H1 (cell line): Measurements from ENCODE around the gene PRR35. TPM values are rescaled to one million over a fixed set of nuclear protein-coding genes. Genes with fewer than 3 reads are reported as not detected.

Experiments used
- CTCF ChIA-PET: fragments of 300-600 bp; sonication (Branson Sonifier 250); formaldehyde crosslinking; loops from one replicate; lab custom pipeline; 2021; ENCODE audit not compliant: partially characterized antibody; lab: Charles Lee
- POLR2A ChIA-PET: fragments of 300-600 bp; sonication (Branson Sonifier 250); formaldehyde crosslinking; loops from one replicate; lab custom pipeline; 2021; ENCODE audit warnings: inconsistent platforms; ENCODE audit not compliant: partially characterized antibody; lab: Charles Lee
- DNase-seq, 2 experiments: peaks; one replicate each; pipeline versions ENCODE4 v3.0.0 to v3.0.0-alpha.2; 2010 to 2022; ENCODE audit warnings: low spot score in 2 of 2, low read depth in 1 of 2, mixed read lengths in 1 of 2
- FAIRE-seq: peaks from 2 replicates; lab custom pipeline; 2011; peaks lifted over from hg19 to GRCh38; lab: Jason Lieb, UNC
- H2AFZ ChIP-seq: 2 replicates; pipeline ENCODE4 v1.8.1; 2012; ENCODE audit warnings: low read length, inconsistent platforms
- H2AK5ac ChIP-seq: 2 replicates; pipeline ENCODE4 v1.6.1; 2013; ENCODE audit warnings: low read depth, low read length
- H2BK120ac ChIP-seq: replicated peaks from 2 replicates; pipeline ENCODE3; 2013; ENCODE audit warnings: low read depth, low read length, inconsistent platforms
- H2BK12ac ChIP-seq: 2 replicates; pipeline ENCODE4 v1.6.1; 2013; ENCODE audit warnings: low read depth, low read length
- H2BK15ac ChIP-seq: 2 replicates; pipeline ENCODE4 v1.6.1; 2013; ENCODE audit warnings: low read length
- H2BK20ac ChIP-seq: 2 replicates; pipeline ENCODE4 v1.6.1; 2013; ENCODE audit warnings: low read length
- H2BK5ac ChIP-seq: 2 replicates; pipeline ENCODE4 v1.6.1; 2013; ENCODE audit warnings: low read depth, low read length
- H3K14ac ChIP-seq: 2 replicates; pipeline ENCODE4 v1.6.1; 2013; ENCODE audit warnings: inconsistent platforms; ENCODE audit not compliant: insufficient read length
- H3K18ac ChIP-seq: 2 replicates; pipeline ENCODE4 v1.6.1; 2013; ENCODE audit warnings: low read length; ENCODE audit errors: extremely low read depth
- H3K23ac ChIP-seq: 2 replicates; pipeline ENCODE4 v1.6.1; 2013; ENCODE audit warnings: inconsistent platforms; ENCODE audit not compliant: insufficient read length
- H3K23me2 ChIP-seq: 2 replicates; pipeline ENCODE4 v1.6.1; 2013; ENCODE audit warnings: low read depth, low read length
- H3K27ac ChIP-seq: 2 replicates; pipeline ENCODE4 v1.6.1; 2011; ENCODE audit warnings: low read depth, low read length, inconsistent platforms
- H3K27me3 ChIP-seq, 4 experiments: replicated peaks in 1 of 4; 1 replicate in 1 of 4; 2 replicates in 3 of 4; pipeline versions ENCODE4 v1.6.1 to v1.8.1; 2011 to 2013; ENCODE audit warnings: low read length in 3 of 4, mild to moderate bottlenecking in 3 of 4, inconsistent platforms in 2 of 4, mixed read lengths in 2 of 4, moderate library complexity in 1 of 4; ENCODE audit not compliant: control insufficient read depth in 3 of 4, insufficient read depth in 3 of 4; ENCODE audit errors: extremely low read depth in 1 of 4
- H3K36me3 ChIP-seq, 4 experiments: 2 replicates each; pipeline versions ENCODE4 v1.6.1 to v1.8.1; 2011 to 2013; ENCODE audit warnings: mild to moderate bottlenecking in 4 of 4, low read length in 3 of 4, moderate library complexity in 2 of 4, control low read depth in 1 of 4, inconsistent platforms in 1 of 4; ENCODE audit not compliant: insufficient read depth in 4 of 4, control insufficient read depth in 2 of 4
- H3K4ac ChIP-seq: replicated peaks from 2 replicates; pipeline ENCODE3; 2013; ENCODE audit warnings: low read length, low read depth, mixed read lengths, inconsistent platforms; ENCODE audit not compliant: insufficient read length
- H3K4me1 ChIP-seq, 4 experiments: replicated peaks in 1 of 4; 1 replicate in 1 of 4; 2 replicates in 3 of 4; pipeline versions ENCODE4 v1.6.1 to v1.8.1; 2011 to 2013; ENCODE audit warnings: low read length in 3 of 4, inconsistent platforms in 2 of 4, mixed read lengths in 1 of 4; ENCODE audit not compliant: insufficient read depth in 4 of 4, control insufficient read depth in 3 of 4
- H3K4me2 ChIP-seq, 2 experiments: 2 replicates each; pipeline versions ENCODE4 v1.6.1 to v1.8.1; 2011 to 2013; ENCODE audit warnings: low read depth in 2 of 2, low read length in 2 of 2, control low read depth in 1 of 2, inconsistent platforms in 1 of 2, mild to moderate bottlenecking in 1 of 2; ENCODE audit not compliant: insufficient read depth in 1 of 2
- H3K4me3 ChIP-seq, 4 experiments: fragments of 200-600, 300-600 bp in 1 of 4; sonication (generic), shearing (Covaris generic), sonication (Bioruptor Twin) in 1 of 4; 2 replicates each; pipeline versions ENCODE4 v1.5.1 to v1.8.1; 2011 to 2016; ENCODE audit warnings: low read length in 4 of 4, low read depth in 3 of 4, control low read depth in 2 of 4, inconsistent platforms in 2 of 4, mild to moderate bottlenecking in 2 of 4, mixed read lengths in 1 of 4, moderate library complexity in 1 of 4; ENCODE audit not compliant: insufficient read depth in 2 of 4; ENCODE audit errors: extremely low read depth in 1 of 4
- H3K56ac ChIP-seq: replicated peaks from 2 replicates; pipeline ENCODE3; 2013; ENCODE audit warnings: low read depth, mild to moderate bottlenecking, mixed read lengths, low read length, inconsistent platforms; ENCODE audit not compliant: insufficient read length
- H3K79me1 ChIP-seq: 2 replicates; pipeline ENCODE4 v1.6.1; 2013; ENCODE audit warnings: low read depth, low read length, control low read depth
- H3K79me2 ChIP-seq, 2 experiments: 2 replicates each; pipeline versions ENCODE4 v1.6.1 to v1.8.1; 2012 to 2013; ENCODE audit warnings: low read length in 2 of 2, mild to moderate bottlenecking in 2 of 2, inconsistent platforms in 1 of 2; ENCODE audit not compliant: insufficient read depth in 2 of 2, control insufficient read depth in 1 of 2
- H3K9ac ChIP-seq, 4 experiments: replicated peaks in 1 of 4; 1 replicate in 1 of 4; 2 replicates in 3 of 4; pipeline versions ENCODE4 v1.6.1 to v1.8.1; 2011 to 2013; ENCODE audit warnings: low read depth in 3 of 4, low read length in 3 of 4, control low read depth in 2 of 4, mild to moderate bottlenecking in 2 of 4, moderate library complexity in 2 of 4, inconsistent platforms in 1 of 4; ENCODE audit errors: extremely low read depth in 1 of 4
- H3K9me3 ChIP-seq, 2 experiments: 2 replicates each; pipeline versions ENCODE4 v1.6.1 to v1.8.1; 2012 to 2013; ENCODE audit warnings: mild to moderate bottlenecking in 2 of 2, moderate library complexity in 2 of 2, control low read depth in 1 of 2, inconsistent platforms in 1 of 2, low read depth in 1 of 2, low read length in 1 of 2, mixed read lengths in 1 of 2; ENCODE audit not compliant: insufficient read depth in 2 of 2
- H4K20me1 ChIP-seq, 2 experiments: replicated peaks in 1 of 2; 2 replicates each; pipeline versions ENCODE3 to v1.8.1; 2011 to 2013; ENCODE audit warnings: inconsistent platforms in 2 of 2, low read length in 2 of 2, mild to moderate bottlenecking in 1 of 2; ENCODE audit not compliant: insufficient read depth in 2 of 2, control insufficient read depth in 1 of 2
- H4K5ac ChIP-seq: 2 replicates; pipeline ENCODE4 v1.6.1; 2013; ENCODE audit warnings: low read length, low read depth, mixed read lengths, inconsistent platforms; ENCODE audit not compliant: insufficient read length
- H4K8ac ChIP-seq: 2 replicates; pipeline ENCODE4 v1.8.0; 2013; ENCODE audit warnings: mild to moderate bottlenecking, moderate library complexity, low read length, inconsistent platforms; ENCODE audit not compliant: insufficient read depth; ENCODE audit errors: extremely low read depth
- H4K91ac ChIP-seq: replicated peaks from 2 replicates; pipeline ENCODE3; 2013; ENCODE audit warnings: low read length, mixed read lengths, inconsistent platforms; ENCODE audit not compliant: insufficient read length
- BACH1 ChIP-seq: IDR thresholded peaks from 2 replicates; pipeline ENCODE4 v1.6.1; 2012; ENCODE audit warnings: low read length, improper control_type of control experiment
- SP1 ChIP-seq: IDR thresholded peaks from 2 replicates; pipeline ENCODE4 v1.6.1; 2011; ENCODE audit warnings: low read depth, low read length
- TAF1 ChIP-seq: IDR thresholded peaks from 2 replicates; pipeline ENCODE4 v1.6.1; 2011; ENCODE audit warnings: mild to moderate bottlenecking, low read depth, low read length
- WGBS, 2 experiments: shearing (Covaris generic) in 1 of 2; methylation state at CpG; one replicate each; pipeline versions ENCODE4 v1.1.6 to v1.1.7; 2013 to 2015; ENCODE audit warnings: low lambda C conversion rate in 2 of 2, mixed read lengths in 2 of 2, inconsistent platforms in 1 of 2, low coverage in 1 of 2, missing lambda C conversion rate in 1 of 2; ENCODE audit not compliant: insufficient replicate concordance in 2 of 2, insufficient coverage in 1 of 2, insufficient read length in 1 of 2; ENCODE audit errors: extremely low coverage in 1 of 2, missing lambda C conversion rate in 1 of 2; 5-methylcytosine and 5-hydroxymethylcytosine counted together
- polyA plus RNA-seq, 7 experiments: library from polyadenylated mRNA; depleted of rRNA in 3 of 7; stranded (reverse) in 5 of 7; unstranded in 2 of 7; fragments of >200 nt in 5 of 7; fragments of 200-250 nt in 2 of 7; gene quantifications; 1 replicate in 5 of 7; 2 replicates in 1 of 7; 4 replicates in 1 of 7; pipeline versions ENCODE4 v1.2.1 to v1.2.3, GENCODE V29; 2011 to 2013; ENCODE audit warnings: missing spikeins in 2 of 7, mixed read lengths in 2 of 7
- total RNA-seq: library from RNA; stranded (reverse); fragmentation: NEBNext Ultra II Directional; extraction: Animal tissue kit (Norgen Biotek cat#: 25700); gene quantifications from 2 replicates; pipeline ENCODE4 v1.2.1, GENCODE V29; 2021
- TF ChIP-seq, protein P1 (sequence below): IDR thresholded peaks from 2 replicates; pipeline ENCODE4 v1.6.1; 2012; ENCODE audit warnings: inconsistent platforms

PRR35 gene
- total and polyA plus RNA-seq, 2 of the 8 experiments (the other 6 are each of a cell fraction or from before 2014, with no cell fraction given) = 0.38 to 0.50 TPM

DNA sequence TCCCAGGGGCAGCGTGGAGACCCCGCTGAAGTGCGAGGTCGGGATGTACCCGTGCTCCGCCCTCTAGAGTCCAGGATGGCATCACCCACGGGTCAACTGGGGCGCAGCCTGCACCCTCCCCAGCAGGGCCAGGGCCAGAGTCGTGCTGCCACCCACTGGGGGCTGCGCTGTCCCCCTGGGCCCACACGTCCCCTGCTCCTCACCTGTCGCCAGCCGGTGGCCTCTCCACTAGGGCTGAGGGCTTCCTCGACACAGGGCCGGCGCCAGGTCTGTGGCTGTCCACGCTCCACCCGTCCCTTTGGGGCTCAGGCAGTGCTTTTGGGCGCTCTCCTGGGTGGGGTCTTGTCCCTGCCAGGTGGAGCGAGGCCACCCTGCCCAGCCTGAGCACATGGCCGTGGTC, 11.6 kb upstream of the PRR35 start:
- FAIRE-seq (no peak), DNase-seq (no peak)
- POLR2A ChIA-PET = interaction anchor here (1.2 to 1.4 kb wide), 2 partner anchors 9 to 12 kb away, joined by 3 to 6 read pairs; no protein-coding TSS in a partner anchor
- Histone ChIP-seq H3K9ac (no peak overlapping the region), H2BK120ac (no peak overlapping the region), H2AK5ac (no peak overlapping the region), H3K79me2 (peaks cover 0 to 8% of the 10 kb centered on the region in 2 experiments; a peak in 1 of 4 replicates), H3K4me1 (no peaks in the 10 kb centered on the region), H3K14ac (no peak overlapping the region), H3K36me3 (peaks cover 0 to 32% (median 2%) of the 10 kb centered on the region in 4 experiments; a peak in 2 of 8 replicates), H2BK5ac (no peak overlapping the region; the same call in 1 of the 2 replicates), H3K23me2 (no peaks in the 10 kb centered on the region), H4K5ac (no peak overlapping the region), H4K91ac (no peak overlapping the region), H3K56ac (no peak overlapping the region), H3K4me3 (no peak overlapping the region), H4K8ac (no peak overlapping the region; the same call in 1 of the 2 replicates), H3K9me3 (no peaks in the 10 kb centered on the region; a peak in 1 of 4 replicates), H3K27me3 (no peaks in the 10 kb centered on the region), H3K27ac (no peak overlapping the region), H3K18ac (no peak overlapping the region), H2BK20ac (no peak overlapping the region), H3K4ac (no peak overlapping the region), H3K23ac (no peak overlapping the region), H4K20me1 (peaks cover 2 to 8% of the 10 kb centered on the region in 2 experiments), H3K4me2 (no peak overlapping the region), H2BK12ac (no peak overlapping the region), H2BK15ac (no peak overlapping the region), H3K79me1 (no peaks in the 10 kb centered on the region), H2AFZ (no peak overlapping the region)
- TF ChIP-seq SP1 (no peak), TAF1 (no peak), BACH1 (no peak)
- TF ChIP-seq, protein P1, sequence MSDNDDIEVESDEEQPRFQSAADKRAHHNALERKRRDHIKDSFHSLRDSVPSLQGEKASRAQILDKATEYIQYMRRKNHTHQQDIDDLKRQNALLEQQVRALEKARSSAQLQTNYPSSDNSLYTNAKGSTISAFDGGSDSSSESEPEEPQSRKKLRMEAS = no peak
- CTCF ChIA-PET = interaction anchor here (0.7 to 1.9 kb wide), 10 partner anchors 9 to 61 kb away, joined by 3 to 17 read pairs (median 4); no protein-coding TSS in a partner anchor
- 96% methylated on average over 21 of the region's 21 CpGs; no CpG with 5 or more reads in 1 of the 2 experiments for WGBS, 2 experiments
